CD8-positive, alpha-beta memory T cell (primary cell): ENCODE measurements around the gene MED13L. TPM values are rescaled to one million over a fixed set of nuclear protein-coding genes. Genes with fewer than 3 reads are reported as not detected.
"Not testable (repeated sequence)": the region's sequence is repeated elsewhere in the genome, so short reads cannot be mapped to it uniquely, and the experiment has no call there.

Experiments
- CTCF ChIA-PET: fragments of 350-600 bp; sonication (Branson Sonifier 250); formaldehyde crosslinking; loops from one replicate; lab custom pipeline; 2021; ENCODE audit warnings: antibody characterized with exemption; lab: Charles Lee
- POLR2A ChIA-PET: fragments of 350-600 bp; sonication (Branson Sonifier 250); formaldehyde crosslinking; loops from one replicate; lab custom pipeline; 2021; ENCODE audit warnings: antibody characterized with exemption; lab: Charles Lee
- DNase-seq, 5 donors: peaks; one replicate each; pipeline versions ENCODE4 v3.0.0 to v3.0.0-alpha.2; 2020 to 2022; ENCODE audit warnings: mixed read lengths in 1 of 5
- H3K27ac ChIP-seq: one replicate; pipeline ENCODE4 v1.7.0; 2013; ENCODE audit warnings: low read depth, mild to moderate bottlenecking, low read length, moderate library complexity
- H3K27me3 ChIP-seq: 2 replicates; pipeline ENCODE4 v1.7.0; 2013; ENCODE audit warnings: low read length, mild to moderate bottlenecking; ENCODE audit not compliant: insufficient read depth, poor library complexity, severe bottlenecking
- H3K36me3 ChIP-seq: 2 replicates; pipeline ENCODE4 v1.7.0; 2013; ENCODE audit warnings: mild to moderate bottlenecking, low read length, moderate library complexity; ENCODE audit not compliant: insufficient read depth
- H3K4me1 ChIP-seq: 2 replicates; pipeline ENCODE4 v1.7.0; 2013; ENCODE audit warnings: mild to moderate bottlenecking, low read length, moderate library complexity; ENCODE audit not compliant: insufficient read depth
- H3K4me3 ChIP-seq: 2 replicates; pipeline ENCODE4 v1.7.0; 2013; ENCODE audit warnings: mild to moderate bottlenecking, low read length
- H3K9me3 ChIP-seq: 2 replicates; pipeline ENCODE4 v1.7.0; 2013; ENCODE audit warnings: mild to moderate bottlenecking, low read length
- H3K27ac Mint-ChIP-seq, 8 donors: one replicate each; pipeline ENCODE4 v1.8.0; 2020 to 2021; ENCODE audit warnings: mixed read lengths in 8 of 8, mild to moderate bottlenecking in 6 of 8, inconsistent platforms in 3 of 8, moderate library complexity in 3 of 8
- H3K27me3 Mint-ChIP-seq, 2 donors: one replicate each; pipeline ENCODE4 v1.8.0; 2020 to 2021; ENCODE audit warnings: mixed read lengths in 2 of 2, mild to moderate bottlenecking in 1 of 2, moderate library complexity in 1 of 2
- H3K36me3 Mint-ChIP-seq, 3 donors: one replicate each; pipeline ENCODE4 v1.8.0; 2020 to 2021; ENCODE audit warnings: mixed read lengths in 3 of 3, inconsistent platforms in 1 of 3, mild to moderate bottlenecking in 1 of 3
- H3K4me1 Mint-ChIP-seq, 3 donors: one replicate each; pipeline ENCODE4 v1.8.0; 2020 to 2021; ENCODE audit warnings: mixed read lengths in 3 of 3, inconsistent platforms in 1 of 3, mild to moderate bottlenecking in 1 of 3
- H3K4me3 Mint-ChIP-seq, 7 donors: one replicate each; pipeline ENCODE4 v1.8.0; 2020 to 2021; ENCODE audit warnings: mixed read lengths in 7 of 7, mild to moderate bottlenecking in 6 of 7, moderate library complexity in 4 of 7, inconsistent platforms in 2 of 7
- H3K9me3 Mint-ChIP-seq, 5 donors: one replicate each; pipeline ENCODE4 v1.8.0; 2020 to 2022; ENCODE audit warnings: mixed read lengths in 5 of 5, mild to moderate bottlenecking in 3 of 5, moderate library complexity in 2 of 5, inconsistent platforms in 1 of 5
- polyA plus RNA-seq: library from polyadenylated mRNA; unstranded; fragments of 300-500 nt; fragmentation: Illumina TruSeq; gene quantifications from one replicate; pipeline ENCODE4 v1.2.3, GENCODE V29; 2021
- total RNA-seq, 2 experiments: library from RNA; stranded (reverse); gene quantifications; one replicate each; pipeline ENCODE4 v1.2.3, GENCODE V29; 2021

The MED13L gene
- total and polyA plus RNA-seq, 3 experiments from 2014 or later, result 6.6 to 53.4 (median 49.7) TPM

- DNase-seq, result no peak
- POLR2A ChIA-PET, result no interaction called here
Observed at GRCh38 chr12:115983226-115983798, 294.2 kb downstream of the MED13L start.

GRCh38 chr12:115980339-115980738, 297.2 kb downstream of the MED13L start:
- Mint-ChIP-seq H3K9me3 (no peaks in the 10 kb centered on the region), H3K27ac (peak overlapping the region in 1 of 8 donors; percentile 93), H3K4me1 (no peaks in the 10 kb centered on the region), H3K4me3 (no peak overlapping the region), H3K36me3 (peaks cover 7 to 75% (median 21%) of the 10 kb centered on the region in 3 donors), H3K27me3 (no peaks in the 10 kb centered on the region)
- Histone ChIP-seq H3K36me3 (peaks cover 21% of the 10 kb centered on the region), H3K27ac (no peak overlapping the region), H3K4me3 (no peak overlapping the region), H3K4me1 (no peaks in the 10 kb centered on the region), H3K27me3 (no peaks in the 10 kb centered on the region), H3K9me3 (no peaks in the 10 kb centered on the region)
- CTCF ChIA-PET, result no interaction called here
- no peak for DNase-seq
- POLR2A ChIA-PET, result no interaction called here

More at GRCh38 chr12:115983226-115983798, 294.2 kb downstream of the MED13L start:
- Histone ChIP-seq H3K4me1 (no peaks in the 10 kb centered on the region), H3K4me3 (no peak overlapping the region), H3K9me3 (no peaks in the 10 kb centered on the region), H3K27me3 (no peaks in the 10 kb centered on the region), H3K36me3 (peaks cover 26% of the 10 kb centered on the region), H3K27ac (no peak overlapping the region)
- CTCF ChIA-PET, result interaction anchor here (0.6 to 0.7 kb wide), 2 partner anchors 9 to 690 kb away, joined by 3 read pairs; no protein-coding TSS in a partner anchor
- peaks cover 3 to 76% (median 27%) of the 10 kb centered on the region in 3 donors for H3K36me3 Mint-ChIP-seq
- H3K4me1 Mint-ChIP-seq, result peaks cover under 1 to 6% (median 3%) of the 10 kb centered on the region in 3 donors
- H3K9me3 Mint-ChIP-seq, result no peaks in the 10 kb centered on the region
- H3K27me3 Mint-ChIP-seq, result no peaks in the 10 kb centered on the region
- H3K27ac Mint-ChIP-seq, result no peak overlapping the region
- H3K4me3 Mint-ChIP-seq, result no peak overlapping the region

GRCh38 chr12:115979851-115980250, 297.6 kb downstream of the MED13L start:
- Mint-ChIP-seq H3K4me3 (no peak overlapping the region), H3K4me1 (no peaks in the 10 kb centered on the region), H3K36me3 (peaks cover 11 to 78% (median 25%) of the 10 kb centered on the region in 3 donors), H3K27me3 (no peaks in the 10 kb centered on the region), H3K27ac (no peak overlapping the region), H3K9me3 (no peaks in the 10 kb centered on the region)
- H3K27ac ChIP-seq, result no peak overlapping the region
- CTCF ChIA-PET, result no interaction called here
- no peak for DNase-seq
- H3K36me3 ChIP-seq, result peaks cover 26% of the 10 kb centered on the region
- POLR2A ChIA-PET, result no interaction called here
- H3K9me3 ChIP-seq, result no peaks in the 10 kb centered on the region
- no peak overlapping the region for H3K4me3 ChIP-seq
- no peaks in the 10 kb centered on the region for H3K27me3 ChIP-seq
- no peaks in the 10 kb centered on the region for H3K4me1 ChIP-seq

- peaks cover 11 to 79% (median 25%) of the 10 kb centered on the region in 3 donors for H3K36me3 Mint-ChIP-seq
- Histone ChIP-seq H3K27ac (no peak overlapping the region), H3K27me3 (no peaks in the 10 kb centered on the region), H3K4me1 (no peaks in the 10 kb centered on the region), H3K36me3 (peaks cover 27% of the 10 kb centered on the region), H3K4me3 (no peak overlapping the region), H3K9me3 (no peaks in the 10 kb centered on the region)
- H3K4me1 Mint-ChIP-seq, result no peaks in the 10 kb centered on the region
- CTCF ChIA-PET, result no interaction called here
- DNase-seq, result no peak
- no peak overlapping the region for H3K27ac Mint-ChIP-seq
- no peaks in the 10 kb centered on the region for H3K27me3 Mint-ChIP-seq
- no peaks in the 10 kb centered on the region for H3K9me3 Mint-ChIP-seq
- no peak overlapping the region for H3K4me3 Mint-ChIP-seq
- POLR2A ChIA-PET, result no interaction called here
Observed at GRCh38 chr12:115979351-115979750, 298.1 kb downstream of the MED13L start.

GRCh38 chr12:115976829-115977228, 300.7 kb downstream of the MED13L start:
- H3K27ac ChIP-seq, H3K4me3 Mint-ChIP-seq, H3K9me3 Mint-ChIP-seq, H3K4me1 ChIP-seq, H3K27me3 Mint-ChIP-seq, H3K9me3 ChIP-seq, POLR2A ChIA-PET, H3K27ac Mint-ChIP-seq, H3K27me3 ChIP-seq, H3K4me3 ChIP-seq, CTCF ChIA-PET, DNase-seq, H3K4me1 Mint-ChIP-seq: not testable (repeated sequence)
- peaks cover 16 to 77% (median 30%) of the 10 kb centered on the region in 3 donors for H3K36me3 Mint-ChIP-seq
- peaks cover 36% of the 10 kb centered on the region for H3K36me3 ChIP-seq

GRCh38 chr12:115975411-115975810, 302.1 kb downstream of the MED13L start:
- H3K27me3 Mint-ChIP-seq, result no peaks in the 10 kb centered on the region
- H3K9me3 Mint-ChIP-seq, result no peaks in the 10 kb centered on the region
- H3K4me1 ChIP-seq, result no peaks in the 10 kb centered on the region
- no peaks in the 10 kb centered on the region for H3K9me3 ChIP-seq
- no peaks in the 10 kb centered on the region for H3K4me1 Mint-ChIP-seq
- ChIA-PET POLR2A (no interaction called here), CTCF (no interaction called here)
- no peak for DNase-seq
- H3K27me3 ChIP-seq, result no peaks in the 10 kb centered on the region
- H3K36me3 Mint-ChIP-seq, result peaks cover 22 to 80% (median 29%) of the 10 kb centered on the region in 3 donors
- no peak overlapping the region for H3K27ac Mint-ChIP-seq
- peaks cover 45% of the 10 kb centered on the region for H3K36me3 ChIP-seq
- no peak overlapping the region for H3K27ac ChIP-seq
- no peak overlapping the region for H3K4me3 Mint-ChIP-seq
- H3K4me3 ChIP-seq, result no peak overlapping the region

- peaks cover 24 to 81% (median 26%) of the 10 kb centered on the region in 3 donors for H3K36me3 Mint-ChIP-seq
Observed at GRCh38 chr12:115973968-115974724, 303.3 kb downstream of the MED13L start.

GRCh38 chr12:115973066-115973465, 304.4 kb downstream of the MED13L start:
- Mint-ChIP-seq H3K36me3 (peaks cover 29 to 88% (median 31%) of the 10 kb centered on the region in 3 donors), H3K27ac (peak overlapping the region in 1 of 8 donors; percentile 1), H3K4me3 (no peak overlapping the region), H3K9me3 (no peaks in the 10 kb centered on the region), H3K4me1 (no peaks in the 10 kb centered on the region), H3K27me3 (no peaks in the 10 kb centered on the region)
- ChIA-PET POLR2A (interaction anchor here (0.7 kb wide), 1 partner anchor 45 kb away, joined by 4 read pairs; no protein-coding TSS in a partner anchor), CTCF (no interaction called here)
- DNase-seq, result no peak
- Histone ChIP-seq H3K27me3 (no peaks in the 10 kb centered on the region), H3K36me3 (peaks cover 47% of the 10 kb centered on the region), H3K4me3 (no peak overlapping the region), H3K4me1 (no peaks in the 10 kb centered on the region), H3K27ac (no peak overlapping the region), H3K9me3 (no peaks in the 10 kb centered on the region)

More at GRCh38 chr12:115973968-115974724, 303.3 kb downstream of the MED13L start:
- H3K4me3 ChIP-seq, result no peak overlapping the region
- H3K4me1 ChIP-seq, result no peaks in the 10 kb centered on the region
- DNase-seq, result no peak
- H3K9me3 ChIP-seq, result no peaks in the 10 kb centered on the region
- H3K9me3 Mint-ChIP-seq, result no peaks in the 10 kb centered on the region
- no peak overlapping the region for H3K27ac ChIP-seq
- H3K4me3 Mint-ChIP-seq, result no peak overlapping the region
- H3K27me3 ChIP-seq, result no peaks in the 10 kb centered on the region
- H3K27ac Mint-ChIP-seq, result peak overlapping the region in 3 of 8 donors; percentile 4 to 66 (median 21)
- H3K36me3 ChIP-seq, result peaks cover 44% of the 10 kb centered on the region
- H3K4me1 Mint-ChIP-seq, result no peaks in the 10 kb centered on the region
- POLR2A ChIA-PET, result no interaction called here
- CTCF ChIA-PET, result interaction anchor here (0.7 to 1.2 kb wide), 2 partner anchors 9 to 24 kb away, joined by 3 to 4 read pairs; no protein-coding TSS in a partner anchor
- no peaks in the 10 kb centered on the region for H3K27me3 Mint-ChIP-seq
